Measurements from ENCODE around the gene ACSF3. TPM values are rescaled to one million over a fixed set of nuclear protein-coding genes. Genes with fewer than 3 reads are reported as not detected.

ACSF3 gene
- total RNA-seq, 1 experiment from 2014 or later = 34.0 TPM

- Histone ChIP-seq H3K27me3 (ENCODE audit: insufficient read depth, low read depth) (no peaks in the 10 kb centered on the region), H3K9me2 (ENCODE audit: insufficient read depth) (no peaks in the 10 kb centered on the region), H3K4me1 (replicated peaks; ENCODE audit: insufficient read depth) (no peaks in the 10 kb centered on the region), H3K9me3 (ENCODE audit: insufficient read depth, low read depth) (no peaks in the 10 kb centered on the region), H2AFZ (no peak overlapping the region), H3K36me3 (ENCODE audit: low read depth) (no peaks in the 10 kb centered on the region), H3K27ac (no peak overlapping the region), H3K4me2 (no peak overlapping the region), H3F3A (ENCODE audit: insufficient read depth, low read depth) (no peaks in the 10 kb centered on the region), H4K20me1 (ENCODE audit: insufficient read depth) (no peaks in the 10 kb centered on the region), H3K79me2 (ENCODE audit: low read depth) (no peaks in the 10 kb centered on the region), H3K4me3 (no peak overlapping the region)
- DNase-seq = no peak
- POLR2A ChIA-PET (ENCODE audit: unreplicated experiment) = no interaction called here
- intact Hi-C loops (cut with micrococcal nuclease; ENCODE audit: unreplicated experiment) = no loop called here
- no peak for TF ChIP-seq EZH2 (IDR thresholded peaks at IDR 0.05; ENCODE audit: low read depth)
- TF ChIP-seq, protein P1, sequence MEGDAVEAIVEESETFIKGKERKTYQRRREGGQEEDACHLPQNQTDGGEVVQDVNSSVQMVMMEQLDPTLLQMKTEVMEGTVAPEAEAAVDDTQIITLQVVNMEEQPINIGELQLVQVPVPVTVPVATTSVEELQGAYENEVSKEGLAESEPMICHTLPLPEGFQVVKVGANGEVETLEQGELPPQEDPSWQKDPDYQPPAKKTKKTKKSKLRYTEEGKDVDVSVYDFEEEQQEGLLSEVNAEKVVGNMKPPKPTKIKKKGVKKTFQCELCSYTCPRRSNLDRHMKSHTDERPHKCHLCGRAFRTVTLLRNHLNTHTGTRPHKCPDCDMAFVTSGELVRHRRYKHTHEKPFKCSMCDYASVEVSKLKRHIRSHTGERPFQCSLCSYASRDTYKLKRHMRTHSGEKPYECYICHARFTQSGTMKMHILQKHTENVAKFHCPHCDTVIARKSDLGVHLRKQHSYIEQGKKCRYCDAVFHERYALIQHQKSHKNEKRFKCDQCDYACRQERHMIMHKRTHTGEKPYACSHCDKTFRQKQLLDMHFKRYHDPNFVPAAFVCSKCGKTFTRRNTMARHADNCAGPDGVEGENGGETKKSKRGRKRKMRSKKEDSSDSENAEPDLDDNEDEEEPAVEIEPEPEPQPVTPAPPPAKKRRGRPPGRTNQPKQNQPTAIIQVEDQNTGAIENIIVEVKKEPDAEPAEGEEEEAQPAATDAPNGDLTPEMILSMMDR (conservative IDR thresholded peaks at IDR 0.05) = no peak
- CTCF ChIA-PET = no interaction called here
- BruUV-seq (replicated peaks) = no TSS peak
Observed at GRCh38 chr16:89146211-89147005, 52.8 kb downstream of the ACSF3 start.

GRCh38 chr16:89147085-89147817 is 53.6 kb downstream of the ACSF3 start:
- CTCF ChIA-PET = no interaction called here
- Histone ChIP-seq H2AFZ (no peak overlapping the region), H4K20me1 (ENCODE audit: insufficient read depth) (no peaks in the 10 kb centered on the region), H3K36me3 (ENCODE audit: low read depth) (no peaks in the 10 kb centered on the region), H3K4me1 (replicated peaks; ENCODE audit: insufficient read depth) (no peaks in the 10 kb centered on the region), H3K4me2 (no peak overlapping the region), H3K27ac (no peak overlapping the region), H3K9me2 (ENCODE audit: insufficient read depth) (no peaks in the 10 kb centered on the region), H3K27me3 (ENCODE audit: insufficient read depth, low read depth) (no peaks in the 10 kb centered on the region), H3K4me3 (no peak overlapping the region), H3K9me3 (ENCODE audit: insufficient read depth, low read depth) (no peaks in the 10 kb centered on the region), H3F3A (ENCODE audit: insufficient read depth, low read depth) (no peaks in the 10 kb centered on the region), H3K79me2 (ENCODE audit: low read depth) (no peaks in the 10 kb centered on the region)
- no TSS peak for BruUV-seq (replicated peaks)
- intact Hi-C loops (cut with micrococcal nuclease; ENCODE audit: unreplicated experiment) = no loop called here
- POLR2A ChIA-PET (ENCODE audit: unreplicated experiment) = no interaction called here
- DNase-seq = no peak
- TF ChIP-seq EZH2 (IDR thresholded peaks at IDR 0.05; ENCODE audit: low read depth) = no peak
- TF ChIP-seq, protein P1 (conservative IDR thresholded peaks at IDR 0.05) = no peak

GRCh38 chr16:89149386-89149785 is 55.7 kb downstream of the ACSF3 start:
- intact Hi-C loops (cut with micrococcal nuclease; ENCODE audit: unreplicated experiment) = no loop called here
- Histone ChIP-seq H3K4me2 (no peak overlapping the region), H3F3A (ENCODE audit: insufficient read depth, low read depth) (no peaks in the 10 kb centered on the region), H3K4me3 (no peak overlapping the region), H3K27me3 (ENCODE audit: insufficient read depth, low read depth) (no peaks in the 10 kb centered on the region), H3K4me1 (replicated peaks; ENCODE audit: insufficient read depth) (no peaks in the 10 kb centered on the region; the same call in 1 of the 2 replicates), H2AFZ (no peak overlapping the region), H4K20me1 (ENCODE audit: insufficient read depth) (no peaks in the 10 kb centered on the region), H3K9me3 (ENCODE audit: insufficient read depth, low read depth) (no peaks in the 10 kb centered on the region), H3K9me2 (ENCODE audit: insufficient read depth) (no peaks in the 10 kb centered on the region), H3K36me3 (ENCODE audit: low read depth) (no peaks in the 10 kb centered on the region), H3K27ac (no peak overlapping the region), H3K79me2 (ENCODE audit: low read depth) (no peaks in the 10 kb centered on the region)
- ChIA-PET POLR2A (ENCODE audit: unreplicated experiment) (no interaction called here), CTCF (no interaction called here)
- TF ChIP-seq, protein P1 (conservative IDR thresholded peaks at IDR 0.05) = no peak
- TF ChIP-seq EZH2 (IDR thresholded peaks at IDR 0.05; ENCODE audit: low read depth) = no peak
- BruUV-seq (replicated peaks) = no TSS peak
- DNase-seq = no peak

Data from PC-9 (cell line).